ENCODE results near the gene SMG9.
"Not testable (repeated sequence)": the region's sequence is repeated elsewhere in the genome, so short reads cannot be mapped to it uniquely, and the experiment has no call there.

SMG9 gene

DNA sequence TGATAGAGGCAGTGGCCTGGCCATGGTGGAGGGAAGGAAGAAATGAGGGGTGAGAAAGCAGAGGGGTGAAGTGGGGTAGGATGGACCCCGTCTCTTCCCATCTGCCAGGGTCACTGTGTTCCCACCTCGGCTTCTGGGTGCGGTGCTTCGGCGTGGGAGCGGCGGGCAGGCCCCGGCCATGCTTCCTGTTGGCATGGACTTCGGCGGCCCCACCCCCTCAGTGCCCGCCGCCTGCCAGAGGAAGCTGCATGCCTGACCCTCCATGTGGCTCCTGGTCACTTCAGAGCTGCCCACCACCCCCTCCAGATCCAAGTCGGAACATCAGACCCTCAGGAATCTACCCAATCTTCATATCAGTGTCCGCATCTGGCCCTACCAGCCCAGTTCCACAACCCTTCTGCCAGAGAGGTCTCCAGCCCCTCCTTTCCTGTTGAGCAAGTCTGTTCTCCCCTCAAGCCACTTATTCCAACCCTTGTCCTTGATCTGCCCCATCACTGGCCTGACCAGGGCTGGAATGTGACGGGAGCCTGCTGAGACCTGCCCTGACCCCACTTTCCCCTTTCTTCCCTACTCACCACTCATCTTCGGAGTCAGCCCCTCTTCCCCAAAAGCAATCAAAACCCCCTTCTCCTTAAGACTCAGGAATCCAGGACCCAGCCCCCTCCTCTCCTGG is 24.5 kb upstream of the SMG9 start:
- Histone ChIP-seq H3K27me3 (ENCODE audit: insufficient read depth, low read length, poor library complexity) (peaks cover 2% of the 10 kb centered on the region), H3K56ac (ENCODE audit: low read length) (no peak overlapping the region), H3K4me3 (ENCODE audit: low read length) (no peak overlapping the region), H3K27ac (ENCODE audit: low read depth, low read length) (no peak overlapping the region), H2BK5ac (ENCODE audit: low read length) (no peak overlapping the region), H2BK120ac (ENCODE audit: low read depth, low read length) (no peak overlapping the region), H3K9ac (ENCODE audit: low read length) (no peak overlapping the region), H2AK5ac (ENCODE audit: low read length) (no peak overlapping the region), H3K23ac (ENCODE audit: low read length) (no peak overlapping the region), H3K79me2 (ENCODE audit: control insufficient read depth, insufficient read depth, low read length) (no peaks in the 10 kb centered on the region), H3K79me1 (ENCODE audit: low read length) (no peaks in the 10 kb centered on the region), H3K4me1 (ENCODE audit: control insufficient read depth, low read depth, low read length) (no peaks in the 10 kb centered on the region), H2BK15ac (replicated peaks; ENCODE audit: low read depth) (no peak overlapping the region), H4K5ac (ENCODE audit: low read length) (no peak overlapping the region), H4K8ac (ENCODE audit: low read depth, low read length) (no peak overlapping the region), H3K36me3 (ENCODE audit: control insufficient read depth, insufficient read depth, low read length) (no peaks in the 10 kb centered on the region), H3K4me2 (ENCODE audit: low read length) (no peak overlapping the region), H3K4ac (ENCODE audit: low read depth, low read length) (no peak overlapping the region), H3K18ac (ENCODE audit: low read length) (no peak overlapping the region)
- DNase-seq = no peak
- WGBS (ENCODE audit: extremely low coverage, insufficient coverage, low lambda C conversion rate) = no CpG with 5 or more reads among the region's 16 CpGs

DNA sequence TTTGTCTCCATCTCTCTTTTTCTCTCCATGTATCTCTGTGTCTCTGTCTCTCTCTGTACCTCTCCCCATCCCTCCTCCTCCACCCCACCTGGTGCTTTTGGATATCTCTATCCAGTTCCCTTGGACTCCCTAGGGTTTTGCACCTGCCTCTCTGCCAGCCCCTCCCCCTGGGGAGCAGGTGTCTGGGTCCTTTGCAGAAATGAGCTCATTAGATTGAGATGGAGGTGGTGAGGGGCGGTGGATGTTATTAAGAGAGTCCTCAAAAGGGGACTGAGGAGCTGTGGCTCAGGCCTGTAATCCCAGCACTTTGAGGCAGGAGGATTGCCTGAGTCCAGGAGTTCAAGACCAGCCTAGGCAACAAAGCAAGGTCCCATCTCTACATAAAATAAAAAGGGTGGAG is 23.9 kb upstream of the SMG9 start:
- no peaks in the 10 kb centered on the region for H3K36me3 ChIP-seq (ENCODE audit: control insufficient read depth, insufficient read depth, low read length)
- no peak overlapping the region for H2BK120ac ChIP-seq (ENCODE audit: low read depth, low read length)
- no peaks in the 10 kb centered on the region for H3K4me1 ChIP-seq (ENCODE audit: control insufficient read depth, low read depth, low read length)
- H3K4me3 ChIP-seq (ENCODE audit: low read length) = no peak overlapping the region
- peaks cover 7% of the 10 kb centered on the region for H3K27me3 ChIP-seq (ENCODE audit: insufficient read depth, low read length, poor library complexity)
- no peak overlapping the region for H4K5ac ChIP-seq (ENCODE audit: low read length)
- no peak overlapping the region for H3K4me2 ChIP-seq (ENCODE audit: low read length)
- no peaks in the 10 kb centered on the region for H3K79me1 ChIP-seq (ENCODE audit: low read length)
- no peak overlapping the region for H4K8ac ChIP-seq (ENCODE audit: low read depth, low read length)
- no peak overlapping the region for H3K23ac ChIP-seq (ENCODE audit: low read length)
- no peak overlapping the region for H3K27ac ChIP-seq (ENCODE audit: low read depth, low read length)
- H3K4ac ChIP-seq (ENCODE audit: low read depth, low read length) = no peak overlapping the region
- H3K79me2 ChIP-seq (ENCODE audit: control insufficient read depth, insufficient read depth, low read length) = no peaks in the 10 kb centered on the region
- H2BK5ac ChIP-seq (ENCODE audit: low read length) = no peak overlapping the region
- DNase-seq = no peak
- no CpG with 5 or more reads among the region's 1 CpG for WGBS (ENCODE audit: extremely low coverage, insufficient coverage, low lambda C conversion rate)
- H2BK15ac ChIP-seq (replicated peaks; ENCODE audit: low read depth) = no peak overlapping the region
- no peak overlapping the region for H2AK5ac ChIP-seq (ENCODE audit: low read length)
- no peak overlapping the region for H3K18ac ChIP-seq (ENCODE audit: low read length)
- H3K56ac ChIP-seq (ENCODE audit: low read length) = no peak overlapping the region
- no peak overlapping the region for H3K9ac ChIP-seq (ENCODE audit: low read length)

DNA sequence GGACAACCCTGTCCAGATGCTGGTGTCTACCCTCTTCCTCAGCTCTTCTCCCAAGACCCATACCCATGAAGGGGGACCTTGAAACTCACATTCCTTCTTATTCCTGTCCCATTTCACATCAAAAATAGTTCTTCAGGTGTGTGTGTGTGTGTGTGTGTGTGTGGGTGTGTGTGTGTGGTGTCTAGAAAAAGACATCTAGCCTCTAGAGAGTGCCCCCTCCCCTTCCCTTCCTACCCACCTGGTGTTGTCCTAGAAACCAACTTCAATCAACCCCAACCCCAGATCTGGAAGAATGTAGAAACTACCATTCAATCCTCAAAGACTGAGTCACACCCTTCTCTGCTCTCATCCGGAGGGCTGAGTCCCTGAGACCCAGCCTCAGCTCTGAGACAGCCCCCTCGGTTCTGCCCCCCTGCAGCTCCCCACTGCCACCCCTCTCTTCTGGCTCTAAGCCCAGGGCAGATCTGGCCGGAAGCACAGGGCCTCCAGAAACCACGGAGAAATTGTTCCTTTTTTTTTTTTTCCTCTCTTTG is 22.5 kb upstream of the SMG9 start:
- H4K5ac ChIP-seq (ENCODE audit: low read length) = no peak overlapping the region
- H2AK5ac ChIP-seq (ENCODE audit: low read length) = no peak overlapping the region
- H2BK15ac ChIP-seq (replicated peaks; ENCODE audit: low read depth) = no peak overlapping the region
- no peak overlapping the region for H2BK5ac ChIP-seq (ENCODE audit: low read length)
- no peak overlapping the region for H4K8ac ChIP-seq (ENCODE audit: low read depth, low read length)
- H3K27me3 ChIP-seq (ENCODE audit: insufficient read depth, low read length, poor library complexity) = peaks cover 16% of the 10 kb centered on the region
- no peak overlapping the region for H3K23ac ChIP-seq (ENCODE audit: low read length)
- no peaks in the 10 kb centered on the region for H3K79me1 ChIP-seq (ENCODE audit: low read length)
- no peak overlapping the region for H3K27ac ChIP-seq (ENCODE audit: low read depth, low read length)
- no peaks in the 10 kb centered on the region for H3K36me3 ChIP-seq (ENCODE audit: control insufficient read depth, insufficient read depth, low read length)
- H3K9ac ChIP-seq (ENCODE audit: low read length) = no peak overlapping the region
- no peak overlapping the region for H3K56ac ChIP-seq (ENCODE audit: low read length)
- no peak overlapping the region for H3K4me3 ChIP-seq (ENCODE audit: low read length)
- H3K4me2 ChIP-seq (ENCODE audit: low read length) = no peak overlapping the region
- DNase-seq = no peak
- no peak overlapping the region for H2BK120ac ChIP-seq (ENCODE audit: low read depth, low read length)
- H3K4ac ChIP-seq (ENCODE audit: low read depth, low read length) = no peak overlapping the region
- no peak overlapping the region for H3K18ac ChIP-seq (ENCODE audit: low read length)
- no peaks in the 10 kb centered on the region for H3K79me2 ChIP-seq (ENCODE audit: control insufficient read depth, insufficient read depth, low read length)
- no CpG with 5 or more reads among the region's 4 CpGs for WGBS (ENCODE audit: extremely low coverage, insufficient coverage, low lambda C conversion rate)
- no peaks in the 10 kb centered on the region for H3K4me1 ChIP-seq (ENCODE audit: control insufficient read depth, low read depth, low read length)

DNA sequence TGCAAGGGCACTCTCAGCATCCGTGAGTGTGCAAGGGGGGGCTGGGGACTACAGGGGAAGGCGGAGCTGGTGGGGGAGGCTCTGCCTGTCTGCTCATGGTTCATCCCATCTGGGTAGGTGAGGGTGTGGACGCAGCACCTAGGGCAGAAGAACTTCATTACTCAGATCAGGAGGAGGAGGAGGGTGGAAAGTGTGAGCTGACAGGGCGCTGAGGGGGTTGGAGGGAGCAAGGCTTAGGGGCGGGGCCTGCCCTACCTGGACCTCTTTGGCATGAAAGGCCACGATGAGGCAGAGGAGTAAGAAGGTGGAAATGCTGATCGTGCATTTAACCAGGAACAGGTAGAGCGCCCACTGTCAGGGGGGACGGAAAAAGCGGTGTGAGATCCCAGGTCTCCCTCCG is 21.5 kb upstream of the SMG9 start:
- no peaks in the 10 kb centered on the region for H3K79me1 ChIP-seq (ENCODE audit: low read length)
- H3K4me2 ChIP-seq (ENCODE audit: low read length) = no peak overlapping the region
- no peak overlapping the region for H3K18ac ChIP-seq (ENCODE audit: low read length)
- no peak overlapping the region for H3K27ac ChIP-seq (ENCODE audit: low read depth, low read length)
- H3K4me1 ChIP-seq (ENCODE audit: control insufficient read depth, low read depth, low read length) = no peaks in the 10 kb centered on the region
- no peak overlapping the region for H3K9ac ChIP-seq (ENCODE audit: low read length)
- H3K36me3 ChIP-seq (ENCODE audit: control insufficient read depth, insufficient read depth, low read length) = no peaks in the 10 kb centered on the region
- no peak overlapping the region for H3K4me3 ChIP-seq (ENCODE audit: low read length)
- H2AK5ac ChIP-seq (ENCODE audit: low read length) = no peak overlapping the region
- no CpG with 5 or more reads among the region's 11 CpGs for WGBS (ENCODE audit: extremely low coverage, insufficient coverage, low lambda C conversion rate)
- no peak overlapping the region for H3K56ac ChIP-seq (ENCODE audit: low read length)
- no peak overlapping the region for H4K8ac ChIP-seq (ENCODE audit: low read depth, low read length)
- H3K79me2 ChIP-seq (ENCODE audit: control insufficient read depth, insufficient read depth, low read length) = no peaks in the 10 kb centered on the region
- H4K5ac ChIP-seq (ENCODE audit: low read length) = no peak overlapping the region
- peaks cover 16% of the 10 kb centered on the region for H3K27me3 ChIP-seq (ENCODE audit: insufficient read depth, low read length, poor library complexity)
- no peak overlapping the region for H2BK120ac ChIP-seq (ENCODE audit: low read depth, low read length)
- H3K23ac ChIP-seq (ENCODE audit: low read length) = no peak overlapping the region
- no peak for DNase-seq
- no peak overlapping the region for H2BK15ac ChIP-seq (replicated peaks; ENCODE audit: low read depth)
- no peak overlapping the region for H3K4ac ChIP-seq (ENCODE audit: low read depth, low read length)
- no peak overlapping the region for H2BK5ac ChIP-seq (ENCODE audit: low read length)

GRCh38 chr19:43775299-43775890 is 20.6 kb upstream of the SMG9 start:
- Histone ChIP-seq H3K27me3 (ENCODE audit: insufficient read depth, low read length, poor library complexity) (peaks cover 16% of the 10 kb centered on the region), H2BK15ac (replicated peaks; ENCODE audit: low read depth) (no peak overlapping the region), H4K5ac (ENCODE audit: low read length) (no peak overlapping the region), H3K79me1 (ENCODE audit: low read length) (no peaks in the 10 kb centered on the region), H3K4ac (ENCODE audit: low read depth, low read length) (no peak overlapping the region), H3K18ac (ENCODE audit: low read length) (no peak overlapping the region), H3K79me2 (ENCODE audit: control insufficient read depth, insufficient read depth, low read length) (no peaks in the 10 kb centered on the region), H3K27ac (ENCODE audit: low read depth, low read length) (no peak overlapping the region), H2AK5ac (ENCODE audit: low read length) (no peak overlapping the region), H2BK120ac (ENCODE audit: low read depth, low read length) (no peak overlapping the region), H3K4me3 (ENCODE audit: low read length) (no peak overlapping the region), H4K8ac (ENCODE audit: low read depth, low read length) (no peak overlapping the region), H3K4me2 (ENCODE audit: low read length) (no peak overlapping the region), H3K4me1 (ENCODE audit: control insufficient read depth, low read depth, low read length) (no peaks in the 10 kb centered on the region), H3K9ac (ENCODE audit: low read length) (no peak overlapping the region), H2BK5ac (ENCODE audit: low read length) (no peak overlapping the region), H3K23ac (ENCODE audit: low read length) (no peak overlapping the region), H3K56ac (ENCODE audit: low read length) (no peak overlapping the region), H3K36me3 (ENCODE audit: control insufficient read depth, insufficient read depth, low read length) (no peaks in the 10 kb centered on the region)
- WGBS (ENCODE audit: extremely low coverage, insufficient coverage, low lambda C conversion rate) = no CpG with 5 or more reads among the region's 7 CpGs
- no peak for DNase-seq

- peaks cover 16% of the 10 kb centered on the region for H3K27me3 ChIP-seq (ENCODE audit: insufficient read depth, low read length, poor library complexity)
- H3K36me3 ChIP-seq (ENCODE audit: control insufficient read depth, insufficient read depth, low read length); H3K27ac ChIP-seq (ENCODE audit: low read depth, low read length); H3K18ac ChIP-seq (ENCODE audit: low read length); H2AK5ac ChIP-seq (ENCODE audit: low read length); H3K4me2 ChIP-seq (ENCODE audit: low read length); H2BK5ac ChIP-seq (ENCODE audit: low read length); H3K4ac ChIP-seq (ENCODE audit: low read depth, low read length); H2BK15ac ChIP-seq (replicated peaks; ENCODE audit: low read depth); H3K23ac ChIP-seq (ENCODE audit: low read length); H4K8ac ChIP-seq (ENCODE audit: low read depth, low read length); H3K9ac ChIP-seq (ENCODE audit: low read length); DNase-seq; H3K79me1 ChIP-seq (ENCODE audit: low read length); H3K4me3 ChIP-seq (ENCODE audit: low read length); H3K4me1 ChIP-seq (ENCODE audit: control insufficient read depth, low read depth, low read length); H3K56ac ChIP-seq (ENCODE audit: low read length); H2BK120ac ChIP-seq (ENCODE audit: low read depth, low read length); H3K79me2 ChIP-seq (ENCODE audit: control insufficient read depth, insufficient read depth, low read length); H4K5ac ChIP-seq (ENCODE audit: low read length): not testable (repeated sequence)
- WGBS (ENCODE audit: extremely low coverage, insufficient coverage, low lambda C conversion rate) = no CpG with 5 or more reads among the region's 11 CpGs
Measured at GRCh38 chr19:43774940-43775258, 20.1 kb upstream of the SMG9 start.
